GM23338 (cell line): ENCODE measurements around the gene ANKS1B.

ENCODE experiments used
- CREB1 ChIP-seq: fragments of 250-450 bp; sonication (Bioruptor Pico); IDR thresholded peaks from 2 replicates; pipeline ENCODE4 v1.5.0; 2020; ENCODE audit warnings: low read depth, mild to moderate bottlenecking, moderate library complexity
- CTCF ChIP-seq, 2 experiments: fragments of 200-600 bp in 1 of 2; sonication (generic) in 1 of 2; conservative IDR thresholded peaks; 2 replicates each; pipeline versions ENCODE4 v1.5.1 to v1.6.1; 2016 to 2017; ENCODE audit warnings: antibody characterized with exemption in 2 of 2, low read depth in 2 of 2, mild to moderate bottlenecking in 2 of 2, moderate library complexity in 1 of 2
- EZH2 ChIP-seq: fragments of 200-600 bp; sonication (generic); IDR thresholded peaks from one replicate; pipeline ENCODE4 v1.8.0; 2017; ENCODE audit warnings: antibody characterized with exemption, mild to moderate bottlenecking, low read depth; ENCODE audit not compliant: unreplicated experiment
- EZH2phosphoT487 ChIP-seq: fragments of 200-600 bp; sonication (generic); IDR thresholded peaks from one replicate; pipeline ENCODE4 v1.8.1; 2018; ENCODE audit warnings: antibody characterized with exemption; ENCODE audit not compliant: unreplicated experiment
- JUNB ChIP-seq: IDR thresholded peaks from one replicate; pipeline ENCODE4 v1.6.1; 2016; ENCODE audit warnings: antibody characterized with exemption; ENCODE audit not compliant: unreplicated experiment
- NANOG ChIP-seq: IDR thresholded peaks from 2 replicates; pipeline ENCODE4 v1.6.1; 2016; ENCODE audit warnings: antibody characterized with exemption, borderline replicate concordance
- POLR2AphosphoS5 ChIP-seq: IDR thresholded peaks from 2 replicates; pipeline ENCODE4 v1.6.1; 2016; ENCODE audit warnings: antibody characterized with exemption, low read depth
- REST ChIP-seq: IDR thresholded peaks from one replicate; pipeline ENCODE4 v1.6.1; 2018; ENCODE audit warnings: antibody characterized with exemption; ENCODE audit not compliant: unreplicated experiment
- STAT1 ChIP-seq: IDR thresholded peaks from one replicate; pipeline ENCODE4 v1.6.1; 2016; ENCODE audit warnings: antibody characterized with exemption; ENCODE audit not compliant: unreplicated experiment
- ZNF114 ChIP-seq: fragments of 250-450 bp; sonication (Bioruptor Pico); IDR thresholded peaks from 2 replicates; pipeline ENCODE4 v1.5.0; 2020; ENCODE audit warnings: mild to moderate bottlenecking, moderate library complexity
- TF ChIP-seq, protein P1 (sequence below): IDR thresholded peaks from 2 replicates; pipeline ENCODE4 v1.6.1; 2016; ENCODE audit warnings: antibody characterized with exemption

DNA sequence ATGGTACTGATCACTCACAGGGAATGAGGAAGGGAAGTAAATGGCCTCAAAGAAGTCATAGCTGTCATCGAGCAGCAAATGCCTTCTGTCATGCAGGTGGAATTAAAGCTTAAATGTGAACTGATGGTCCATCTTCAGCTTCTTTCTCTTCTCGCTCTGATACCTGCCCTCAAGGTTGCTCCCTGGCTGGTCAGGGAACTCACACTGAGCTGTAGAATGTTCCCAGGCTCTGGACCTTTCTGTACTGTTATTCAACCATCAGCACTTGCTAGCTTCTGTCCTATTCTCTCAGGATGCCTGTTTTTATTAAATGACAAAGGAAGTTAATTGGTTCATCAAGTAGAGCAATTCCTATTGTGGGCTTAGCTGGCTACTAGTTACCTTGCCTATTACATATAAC, 875.8 kb downstream of the ANKS1B start:
- TF ChIP-seq REST = no peak
- no peak for TF ChIP-seq CTCF (conservative IDR thresholded peaks at IDR 0.05; ENCODE audit: low read depth in 2 of 2)
- no peak for TF ChIP-seq POLR2AphosphoS5
- no peak for TF ChIP-seq JUNB
- TF ChIP-seq EZH2 = no peak
- no peak for TF ChIP-seq CREB1 (CRISPR knock-in tag)
- TF ChIP-seq EZH2phosphoT487 = no peak
- TF ChIP-seq NANOG = no peak
- no peak for TF ChIP-seq ZNF114
- no peak for TF ChIP-seq STAT1
- TF ChIP-seq, protein P1, sequence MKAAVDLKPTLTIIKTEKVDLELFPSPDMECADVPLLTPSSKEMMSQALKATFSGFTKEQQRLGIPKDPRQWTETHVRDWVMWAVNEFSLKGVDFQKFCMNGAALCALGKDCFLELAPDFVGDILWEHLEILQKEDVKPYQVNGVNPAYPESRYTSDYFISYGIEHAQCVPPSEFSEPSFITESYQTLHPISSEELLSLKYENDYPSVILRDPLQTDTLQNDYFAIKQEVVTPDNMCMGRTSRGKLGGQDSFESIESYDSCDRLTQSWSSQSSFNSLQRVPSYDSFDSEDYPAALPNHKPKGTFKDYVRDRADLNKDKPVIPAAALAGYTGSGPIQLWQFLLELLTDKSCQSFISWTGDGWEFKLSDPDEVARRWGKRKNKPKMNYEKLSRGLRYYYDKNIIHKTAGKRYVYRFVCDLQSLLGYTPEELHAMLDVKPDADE = no peak
